Mesodermal cell (in vitro differentiated cells): ENCODE data around the gene DHX57.

ENCODE experiments used
- H3K27ac ChIP-seq: 2 replicates; pipeline ENCODE4 v1.7.0; 2013; ENCODE audit warnings: mild to moderate bottlenecking, low read depth, low read length, moderate library complexity; ENCODE audit not compliant: severe bottlenecking
- H3K36me3 ChIP-seq: 2 replicates; pipeline ENCODE4 v1.7.1; 2013; ENCODE audit warnings: mild to moderate bottlenecking, low read length, moderate library complexity; ENCODE audit not compliant: control insufficient read depth, insufficient read depth
- H3K4me1 ChIP-seq: one replicate; pipeline ENCODE4 v1.7.1; 2013; ENCODE audit warnings: mild to moderate bottlenecking, low read length; ENCODE audit not compliant: insufficient read depth, control insufficient read depth, poor library complexity, severe bottlenecking
- H3K4me3 ChIP-seq: 2 replicates; pipeline ENCODE4 v1.7.0; 2013; ENCODE audit warnings: low read length, control low read depth, mild to moderate bottlenecking; ENCODE audit not compliant: insufficient read depth, poor library complexity, severe bottlenecking; ENCODE audit errors: extremely low read depth
- H3K9me3 ChIP-seq: 2 replicates; pipeline ENCODE4 v1.7.1; 2013; ENCODE audit warnings: mild to moderate bottlenecking, low read length, moderate library complexity; ENCODE audit not compliant: control insufficient read depth
- WGBS, 2 experiments: methylation state at CpG; one replicate each; pipeline ENCODE4 v1.1.5; 2013; ENCODE audit warnings: missing lambda C conversion rate in 2 of 2; ENCODE audit not compliant: insufficient coverage in 2 of 2; 5-methylcytosine and 5-hydroxymethylcytosine counted together

Gene DHX57

GRCh38 chr2:38871432-38871831, 4.3 kb downstream of the DHX57 start:
- Histone ChIP-seq H3K27ac (no peak overlapping the region), H3K4me3 (no peak overlapping the region), H3K4me1 (peaks cover 5% of the 10 kb centered on the region), H3K9me3 (no peaks in the 10 kb centered on the region), H3K36me3 (peaks cover 16% of the 10 kb centered on the region)
- WGBS, 2 experiments: 90 to 100% methylated on average over 1 to 2 of the region's 3 CpGs

- WGBS, 2 experiments: 94 to 100% methylated on average over 2 of the region's 3 CpGs
- no peak overlapping the region for H3K4me3 ChIP-seq
- no peak overlapping the region for H3K27ac ChIP-seq
- no peaks in the 10 kb centered on the region for H3K4me1 ChIP-seq
- peaks cover 39% of the 10 kb centered on the region for H3K36me3 ChIP-seq
- H3K9me3 ChIP-seq: no peaks in the 10 kb centered on the region
Observed at GRCh38 chr2:38866773-38867443, 8.8 kb downstream of the DHX57 start.

DNA sequence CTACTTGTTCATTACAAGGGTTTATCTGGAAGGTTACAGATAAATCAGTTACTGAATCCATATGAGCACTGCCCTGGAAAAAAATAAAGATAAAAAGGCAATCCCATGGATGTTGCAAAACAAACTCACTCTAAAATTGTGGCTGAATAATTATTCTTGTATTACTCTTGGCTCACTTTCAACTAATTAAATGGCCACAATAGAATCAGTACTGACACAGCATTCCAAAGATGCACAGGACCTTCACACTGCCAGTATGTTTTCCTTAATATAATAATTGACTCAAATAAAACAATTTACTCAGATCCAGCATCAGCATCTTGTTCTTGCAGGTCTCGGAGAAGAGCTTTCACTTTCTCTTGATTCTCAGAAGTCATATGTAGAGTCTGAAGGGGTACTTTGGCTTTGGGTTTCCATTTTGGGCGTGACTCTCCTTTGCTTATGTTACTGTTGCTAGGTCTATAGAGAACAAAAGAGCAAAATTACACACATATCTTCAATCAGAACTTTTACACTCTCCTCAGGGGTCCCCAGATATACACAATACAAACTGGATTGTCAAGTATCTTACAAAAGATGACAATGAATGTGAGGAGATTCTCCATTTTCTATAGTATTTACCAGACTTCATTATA, 12.6 kb downstream of the DHX57 start:
- no peaks in the 10 kb centered on the region for H3K9me3 ChIP-seq
- 100% methylated on average over 1 of the region's 2 CpGs; no CpG with 5 or more reads in 1 of the 2 experiments for WGBS, 2 experiments
- H3K27ac ChIP-seq: no peak overlapping the region
- H3K36me3 ChIP-seq: peaks cover 68% of the 10 kb centered on the region
- no peak overlapping the region for H3K4me3 ChIP-seq
- no peaks in the 10 kb centered on the region for H3K4me1 ChIP-seq

GRCh38 chr2:38862476-38862875, 13.3 kb downstream of the DHX57 start:
- no peak overlapping the region for H3K4me3 ChIP-seq
- H3K36me3 ChIP-seq: peaks cover 65% of the 10 kb centered on the region

DNA sequence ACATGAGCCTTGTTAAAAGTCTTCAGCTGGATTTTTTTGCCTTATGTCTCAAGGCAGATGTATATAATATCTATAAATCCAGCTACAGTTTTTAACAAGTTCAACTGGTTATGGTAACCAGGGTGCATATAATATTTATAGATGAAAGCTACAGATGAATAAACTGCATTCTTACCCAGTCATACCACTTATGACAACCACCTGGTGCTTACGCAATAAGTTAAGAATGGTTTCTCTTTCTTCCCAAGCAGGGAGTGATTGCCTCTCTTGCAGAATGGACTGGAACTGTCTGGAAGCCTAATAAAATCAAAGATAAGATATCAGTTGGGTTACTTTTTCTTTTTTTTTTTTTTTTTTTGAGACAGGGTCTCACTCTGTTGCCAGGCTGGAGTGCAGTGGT, 19.6 kb downstream of the DHX57 start:
- Histone ChIP-seq H3K9me3 (no peaks in the 10 kb centered on the region), H3K4me3 (no peak overlapping the region), H3K4me1 (no peaks in the 10 kb centered on the region), H3K27ac (no peak overlapping the region), H3K36me3 (peaks cover 74% of the 10 kb centered on the region)
- no CpG with 5 or more reads among the region's 1 CpG for WGBS, 2 experiments

More at GRCh38 chr2:38862476-38862875, 13.3 kb downstream of the DHX57 start:
- Histone ChIP-seq H3K27ac (no peak overlapping the region), H3K4me1 (no peaks in the 10 kb centered on the region), H3K9me3 (no peaks in the 10 kb centered on the region)

- 89 to 93% methylated on average over 2 to 3 of the region's 3 CpGs for WGBS, 2 experiments
- no peak overlapping the region for H3K4me3 ChIP-seq
- H3K36me3 ChIP-seq: peaks cover 58% of the 10 kb centered on the region
Observed at GRCh38 chr2:38850045-38850444, 25.7 kb downstream of the DHX57 start.

DNA sequence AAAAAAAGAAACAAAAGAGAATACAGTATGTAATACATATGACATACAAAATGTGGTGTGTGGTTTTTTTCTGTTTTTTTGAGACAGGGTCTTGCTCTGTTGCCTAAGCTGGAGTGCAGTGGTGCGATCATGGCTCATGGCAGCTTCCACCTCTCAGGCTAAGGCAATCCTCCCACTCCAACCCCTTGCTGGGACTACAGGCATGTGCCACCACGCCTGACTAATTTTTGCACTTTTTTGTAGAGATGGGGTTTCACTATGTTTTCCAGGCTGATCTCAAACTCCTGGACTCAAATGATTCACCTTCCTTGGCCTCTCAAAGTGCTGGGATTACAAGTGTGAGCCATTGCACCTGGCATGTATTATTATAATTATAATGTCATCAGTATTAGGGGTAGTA, 38.9 kb downstream of the DHX57 start:
- H3K27ac ChIP-seq: no peak overlapping the region
- 100% methylated on average over 1 of the region's 2 CpGs for WGBS, 2 experiments
- peaks cover 66% of the 10 kb centered on the region for H3K36me3 ChIP-seq
- no peaks in the 10 kb centered on the region for H3K9me3 ChIP-seq
- H3K4me3 ChIP-seq: no peak overlapping the region
- H3K4me1 ChIP-seq: no peaks in the 10 kb centered on the region

More at GRCh38 chr2:38850045-38850444, 25.7 kb downstream of the DHX57 start:
- Histone ChIP-seq H3K27ac (no peak overlapping the region), H3K4me1 (no peaks in the 10 kb centered on the region), H3K9me3 (no peaks in the 10 kb centered on the region)

DNA sequence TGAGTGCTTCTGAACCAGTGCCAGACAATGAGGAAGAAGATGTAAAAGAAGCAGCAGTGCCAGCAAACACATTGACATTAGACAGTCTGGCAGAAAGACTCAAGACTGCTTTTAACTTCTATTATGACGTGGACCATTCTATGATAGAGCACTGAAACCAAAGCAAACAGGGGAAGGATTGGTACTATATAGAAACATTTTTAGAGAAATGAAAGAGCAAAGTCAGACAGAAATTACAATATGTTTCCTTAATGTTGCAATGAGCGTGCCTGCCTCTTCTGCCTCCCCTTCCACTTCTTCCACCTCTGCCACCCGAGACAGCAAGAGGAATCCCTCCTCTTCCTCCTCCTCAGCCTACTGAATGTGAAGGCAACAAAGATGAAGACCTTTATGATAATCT, 39.7 kb downstream of the DHX57 start:
- peaks cover 66% of the 10 kb centered on the region for H3K36me3 ChIP-seq
- WGBS, 2 experiments: 90% methylated on average over 3 of the region's 3 CpGs; no CpG with 5 or more reads in 1 of the 2 experiments
- no peaks in the 10 kb centered on the region for H3K4me1 ChIP-seq
- no peak overlapping the region for H3K4me3 ChIP-seq
- H3K27ac ChIP-seq: no peak overlapping the region
- H3K9me3 ChIP-seq: no peaks in the 10 kb centered on the region

DNA sequence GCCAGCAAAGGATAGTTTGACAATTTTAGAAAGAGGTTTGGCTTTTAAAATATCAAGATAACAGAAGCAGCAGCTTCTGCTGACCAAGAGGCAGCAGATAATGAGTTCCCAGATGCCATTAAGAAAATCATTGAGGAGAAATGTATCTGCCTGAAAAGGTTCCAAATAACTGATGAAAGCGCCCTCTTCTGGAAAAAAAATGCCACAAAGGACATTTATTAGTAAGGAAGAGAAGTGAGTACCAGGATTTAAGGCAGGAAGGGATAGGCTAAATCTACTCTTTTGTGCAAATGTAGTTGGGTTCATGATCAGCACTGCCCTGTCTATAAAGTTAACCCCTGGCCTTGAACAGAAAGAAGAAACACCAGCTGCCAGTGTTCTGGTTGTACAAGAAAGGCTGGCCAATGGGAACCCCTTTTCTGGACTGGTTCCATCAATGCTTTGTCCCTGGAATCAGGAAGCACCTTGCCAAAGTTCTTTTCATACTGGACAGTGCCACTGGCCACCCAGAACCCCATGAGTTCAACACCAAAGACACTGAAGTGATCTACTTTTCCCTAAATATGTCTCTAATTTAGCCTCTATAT, 40.6 kb downstream of the DHX57 start:
- no peaks in the 10 kb centered on the region for H3K4me1 ChIP-seq
- no peak overlapping the region for H3K4me3 ChIP-seq
- 0 to 20% methylated on average over 1 of the region's 1 CpG for WGBS, 2 experiments
- H3K27ac ChIP-seq: no peak overlapping the region
- peaks cover 66% of the 10 kb centered on the region for H3K36me3 ChIP-seq
- no peaks in the 10 kb centered on the region for H3K9me3 ChIP-seq

- Histone ChIP-seq H3K4me1 (no peaks in the 10 kb centered on the region), H3K27ac (no peak overlapping the region), H3K4me3 (no peak overlapping the region), H3K9me3 (no peaks in the 10 kb centered on the region), H3K36me3 (peaks cover 54% of the 10 kb centered on the region)
- WGBS, 2 experiments: 82 to 97% methylated on average over 2 to 4 of the region's 6 CpGs
Observed at GRCh38 chr2:38830526-38831159, 45.1 kb downstream of the DHX57 start.
